DND-41 (cell line): ENCODE measurements around the gene RAD51AP1.

ENCODE experiments used
- EZH2 ChIP-seq: IDR thresholded peaks from 3 replicates; pipeline ENCODE4 v1.6.1; 2012; ENCODE audit warnings: borderline replicate concordance, low read depth, mild to moderate bottlenecking, moderate library complexity, low read length, inconsistent platforms; ENCODE audit not compliant: severe bottlenecking
- TF ChIP-seq, protein P1 (sequence below): IDR thresholded peaks from 2 replicates; pipeline ENCODE4 v1.5.1; 2012; ENCODE audit warnings: borderline replicate concordance, low read length, moderate library complexity, mild to moderate bottlenecking; ENCODE audit not compliant: poor library complexity, severe bottlenecking; ENCODE audit errors: extremely low read depth

DNA sequence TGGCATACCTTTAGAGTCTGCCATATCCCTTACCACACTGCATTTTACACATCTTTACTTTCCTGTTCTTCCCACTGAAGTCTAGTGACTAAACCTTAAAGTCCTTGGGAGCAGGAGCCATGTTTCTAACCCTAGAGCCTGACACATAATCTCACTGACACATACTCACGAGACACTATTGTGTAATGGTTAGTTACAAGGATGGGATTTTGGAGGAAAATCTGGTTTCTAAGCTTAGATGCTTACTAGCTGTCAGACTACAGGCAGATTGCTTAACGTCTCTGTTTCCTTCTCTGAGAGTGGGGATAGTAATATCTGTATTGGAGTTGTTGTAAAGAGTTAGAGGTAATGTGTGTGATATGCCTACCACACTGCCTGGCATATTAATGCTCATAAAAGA is 17.1 kb downstream of the RAD51AP1 start:
- TF ChIP-seq, protein P1, sequence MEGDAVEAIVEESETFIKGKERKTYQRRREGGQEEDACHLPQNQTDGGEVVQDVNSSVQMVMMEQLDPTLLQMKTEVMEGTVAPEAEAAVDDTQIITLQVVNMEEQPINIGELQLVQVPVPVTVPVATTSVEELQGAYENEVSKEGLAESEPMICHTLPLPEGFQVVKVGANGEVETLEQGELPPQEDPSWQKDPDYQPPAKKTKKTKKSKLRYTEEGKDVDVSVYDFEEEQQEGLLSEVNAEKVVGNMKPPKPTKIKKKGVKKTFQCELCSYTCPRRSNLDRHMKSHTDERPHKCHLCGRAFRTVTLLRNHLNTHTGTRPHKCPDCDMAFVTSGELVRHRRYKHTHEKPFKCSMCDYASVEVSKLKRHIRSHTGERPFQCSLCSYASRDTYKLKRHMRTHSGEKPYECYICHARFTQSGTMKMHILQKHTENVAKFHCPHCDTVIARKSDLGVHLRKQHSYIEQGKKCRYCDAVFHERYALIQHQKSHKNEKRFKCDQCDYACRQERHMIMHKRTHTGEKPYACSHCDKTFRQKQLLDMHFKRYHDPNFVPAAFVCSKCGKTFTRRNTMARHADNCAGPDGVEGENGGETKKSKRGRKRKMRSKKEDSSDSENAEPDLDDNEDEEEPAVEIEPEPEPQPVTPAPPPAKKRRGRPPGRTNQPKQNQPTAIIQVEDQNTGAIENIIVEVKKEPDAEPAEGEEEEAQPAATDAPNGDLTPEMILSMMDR = no peak
- TF ChIP-seq EZH2 = no peak
